ENCODE measurements around the gene SHOC2.

DNA sequence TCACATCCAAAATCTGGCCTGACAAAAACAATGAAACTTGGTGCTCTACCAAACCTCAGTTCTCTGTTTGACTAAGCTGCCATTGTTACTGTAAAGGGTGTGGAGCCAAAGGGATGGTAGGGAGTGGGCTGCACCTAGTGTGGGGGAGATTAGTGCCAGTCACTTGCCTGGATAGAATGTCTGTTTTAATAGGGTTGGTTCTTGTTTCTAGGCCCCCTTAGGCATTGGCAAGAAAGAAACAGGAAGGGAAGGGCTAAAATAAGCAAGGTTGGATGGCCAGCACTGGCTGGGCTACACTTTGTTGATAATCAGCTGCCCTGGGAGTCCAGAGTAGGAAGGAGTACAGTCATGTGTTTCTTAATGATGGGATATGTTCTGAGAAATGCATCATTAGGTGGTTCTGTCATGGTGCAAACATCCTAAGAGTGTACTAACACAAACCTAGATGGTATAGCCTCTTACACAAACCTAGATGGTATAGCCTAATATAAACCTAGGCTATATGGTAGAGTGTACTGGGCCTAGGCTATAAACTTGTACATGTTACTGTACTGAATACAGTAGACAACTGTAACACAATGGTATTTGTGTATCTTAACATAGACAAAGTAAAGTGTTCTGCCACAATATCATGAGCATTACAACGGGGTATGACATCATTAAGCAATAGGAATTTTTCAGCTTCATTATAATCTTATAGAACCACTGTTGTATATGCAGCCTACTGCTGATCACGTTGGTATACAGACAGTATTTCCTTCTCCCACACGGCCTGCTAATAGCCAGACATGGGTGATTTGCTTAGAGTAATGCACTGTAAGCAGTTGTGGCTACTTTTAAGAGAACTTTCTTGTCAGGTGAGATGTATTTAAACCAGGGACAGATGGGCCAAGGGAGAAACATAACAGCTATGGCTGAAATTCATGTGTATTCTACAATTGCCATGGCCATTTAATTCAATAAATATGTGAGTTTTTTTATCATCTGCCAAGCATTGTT is 15.8 kb upstream of the SHOC2 start:
- TF ChIP-seq USF1 (IDR thresholded peaks at IDR 0.05) (no peak), CREB1 (IDR thresholded peaks at IDR 0.05; ENCODE audit: low read depth) (no peak), MAX (IDR thresholded peaks at IDR 0.05) (no peak), TCF12 (IDR thresholded peaks at IDR 0.05; ENCODE audit: low read depth) (no peak), TAF1 (IDR thresholded peaks at IDR 0.05; ENCODE audit: low read depth) (no peak), RAD21 (IDR thresholded peaks at IDR 0.05; ENCODE audit: low read depth) (no peak), YY1 (IDR thresholded peaks at IDR 0.05; ENCODE audit: low read depth) (no peak), NFIC (IDR thresholded peaks at IDR 0.05) (no peak), FOXM1 (IDR thresholded peaks at IDR 0.05; ENCODE audit: borderline replicate concordance, low read depth) (no peak), EGR1 (IDR thresholded peaks at IDR 0.05) (no peak), EP300 (IDR thresholded peaks at IDR 0.05; ENCODE audit: borderline replicate concordance) (no peak), TEAD4 (IDR thresholded peaks at IDR 0.05) (no peak)
- TF ChIP-seq, protein P1, sequence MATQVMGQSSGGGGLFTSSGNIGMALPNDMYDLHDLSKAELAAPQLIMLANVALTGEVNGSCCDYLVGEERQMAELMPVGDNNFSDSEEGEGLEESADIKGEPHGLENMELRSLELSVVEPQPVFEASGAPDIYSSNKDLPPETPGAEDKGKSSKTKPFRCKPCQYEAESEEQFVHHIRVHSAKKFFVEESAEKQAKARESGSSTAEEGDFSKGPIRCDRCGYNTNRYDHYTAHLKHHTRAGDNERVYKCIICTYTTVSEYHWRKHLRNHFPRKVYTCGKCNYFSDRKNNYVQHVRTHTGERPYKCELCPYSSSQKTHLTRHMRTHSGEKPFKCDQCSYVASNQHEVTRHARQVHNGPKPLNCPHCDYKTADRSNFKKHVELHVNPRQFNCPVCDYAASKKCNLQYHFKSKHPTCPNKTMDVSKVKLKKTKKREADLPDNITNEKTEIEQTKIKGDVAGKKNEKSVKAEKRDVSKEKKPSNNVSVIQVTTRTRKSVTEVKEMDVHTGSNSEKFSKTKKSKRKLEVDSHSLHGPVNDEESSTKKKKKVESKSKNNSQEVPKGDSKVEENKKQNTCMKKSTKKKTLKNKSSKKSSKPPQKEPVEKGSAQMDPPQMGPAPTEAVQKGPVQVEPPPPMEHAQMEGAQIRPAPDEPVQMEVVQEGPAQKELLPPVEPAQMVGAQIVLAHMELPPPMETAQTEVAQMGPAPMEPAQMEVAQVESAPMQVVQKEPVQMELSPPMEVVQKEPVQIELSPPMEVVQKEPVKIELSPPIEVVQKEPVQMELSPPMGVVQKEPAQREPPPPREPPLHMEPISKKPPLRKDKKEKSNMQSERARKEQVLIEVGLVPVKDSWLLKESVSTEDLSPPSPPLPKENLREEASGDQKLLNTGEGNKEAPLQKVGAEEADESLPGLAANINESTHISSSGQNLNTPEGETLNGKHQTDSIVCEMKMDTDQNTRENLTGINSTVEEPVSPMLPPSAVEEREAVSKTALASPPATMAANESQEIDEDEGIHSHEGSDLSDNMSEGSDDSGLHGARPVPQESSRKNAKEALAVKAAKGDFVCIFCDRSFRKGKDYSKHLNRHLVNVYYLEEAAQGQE (IDR thresholded peaks at IDR 0.05; ENCODE audit: low read depth) = no peak

Measured in Ishikawa (cell line).